ENCODE data around the gene UGGT2.

DNA sequence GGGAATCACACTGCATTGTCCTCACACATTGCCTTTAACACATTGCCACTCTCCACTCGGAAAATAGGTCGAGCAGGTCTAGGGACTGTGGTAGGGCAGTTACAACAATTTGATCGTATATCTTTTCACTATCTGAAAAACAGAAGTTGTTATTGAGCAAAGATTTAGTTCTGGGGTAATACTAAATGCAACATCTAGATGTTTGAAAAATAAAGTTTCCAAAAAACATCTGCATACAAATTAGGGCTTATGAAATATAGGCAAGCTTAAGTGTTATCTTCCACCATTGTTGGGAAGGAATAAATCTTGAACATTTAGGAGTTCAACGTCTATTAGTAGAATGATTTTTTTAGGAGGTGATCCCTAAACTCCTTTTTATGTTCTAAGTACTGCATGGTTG lies 35.9 kb upstream of the UGGT2 start:
- TF ChIP-seq, protein P1, sequence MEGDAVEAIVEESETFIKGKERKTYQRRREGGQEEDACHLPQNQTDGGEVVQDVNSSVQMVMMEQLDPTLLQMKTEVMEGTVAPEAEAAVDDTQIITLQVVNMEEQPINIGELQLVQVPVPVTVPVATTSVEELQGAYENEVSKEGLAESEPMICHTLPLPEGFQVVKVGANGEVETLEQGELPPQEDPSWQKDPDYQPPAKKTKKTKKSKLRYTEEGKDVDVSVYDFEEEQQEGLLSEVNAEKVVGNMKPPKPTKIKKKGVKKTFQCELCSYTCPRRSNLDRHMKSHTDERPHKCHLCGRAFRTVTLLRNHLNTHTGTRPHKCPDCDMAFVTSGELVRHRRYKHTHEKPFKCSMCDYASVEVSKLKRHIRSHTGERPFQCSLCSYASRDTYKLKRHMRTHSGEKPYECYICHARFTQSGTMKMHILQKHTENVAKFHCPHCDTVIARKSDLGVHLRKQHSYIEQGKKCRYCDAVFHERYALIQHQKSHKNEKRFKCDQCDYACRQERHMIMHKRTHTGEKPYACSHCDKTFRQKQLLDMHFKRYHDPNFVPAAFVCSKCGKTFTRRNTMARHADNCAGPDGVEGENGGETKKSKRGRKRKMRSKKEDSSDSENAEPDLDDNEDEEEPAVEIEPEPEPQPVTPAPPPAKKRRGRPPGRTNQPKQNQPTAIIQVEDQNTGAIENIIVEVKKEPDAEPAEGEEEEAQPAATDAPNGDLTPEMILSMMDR (conservative IDR thresholded peaks at IDR 0.05): no peak
- no peak for TF ChIP-seq ZFX (IDR thresholded peaks at IDR 0.05)

Measured in C4-2B (cell line).